GM19240 (cell line): ENCODE results near the gene CDH4.

ENCODE experiments used
- DNase-seq: peaks from one replicate; pipeline ENCODE4 v3.0.0; 2011; ENCODE audit warnings: low spot score; ENCODE audit not compliant: insufficient read length

The CDH4 gene

DNA sequence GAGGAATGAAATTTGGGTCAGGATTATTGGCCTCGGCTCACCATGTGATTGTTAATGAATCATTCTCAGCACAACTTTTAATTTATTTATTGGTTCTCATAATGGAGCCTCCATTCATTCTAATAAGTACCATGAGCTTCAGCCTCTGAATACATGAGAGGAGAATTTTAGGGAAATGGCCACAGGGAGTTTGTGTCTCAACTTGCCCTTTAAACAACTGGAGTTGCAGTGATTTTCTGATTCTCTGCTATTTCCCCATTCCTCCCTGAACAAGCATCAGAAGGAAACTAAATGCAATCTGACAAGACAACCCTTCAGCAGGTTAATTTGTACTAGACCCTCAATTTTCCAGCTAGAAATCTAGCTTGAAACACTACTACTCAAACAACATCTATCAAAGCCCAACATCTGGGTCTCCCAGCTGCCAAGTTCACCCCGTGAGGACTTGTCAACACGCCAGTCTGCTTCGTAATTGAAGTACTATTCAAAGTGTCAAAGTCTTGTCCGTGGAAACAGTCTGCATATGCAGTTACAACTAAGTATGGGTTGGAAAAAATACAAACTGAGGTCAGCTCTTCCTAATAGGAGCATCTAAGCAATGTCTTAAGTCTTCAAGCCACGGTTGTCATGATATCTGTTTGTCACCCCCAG, 235.4 kb downstream of the CDH4 start:
- DNase-seq: no peak

DNA sequence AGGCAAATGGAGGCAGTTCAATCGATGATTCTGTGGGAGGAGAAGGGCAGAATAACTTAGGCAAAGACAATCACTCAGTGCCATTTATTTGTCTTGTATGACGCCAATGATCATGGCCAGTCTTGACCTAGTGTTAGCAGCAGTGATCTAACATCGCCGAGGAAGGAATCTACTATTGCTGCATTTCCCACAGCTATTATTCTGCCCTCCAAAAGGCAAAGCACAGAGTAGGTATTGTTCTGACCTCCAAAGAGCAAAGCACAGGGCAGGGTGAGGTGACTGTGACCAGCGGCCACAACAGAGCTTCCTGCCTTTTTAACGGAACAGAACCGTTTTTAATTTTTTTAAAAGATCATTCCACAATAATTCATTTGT, 235.9 kb downstream of the CDH4 start:
- DNase-seq: no peak

DNA sequence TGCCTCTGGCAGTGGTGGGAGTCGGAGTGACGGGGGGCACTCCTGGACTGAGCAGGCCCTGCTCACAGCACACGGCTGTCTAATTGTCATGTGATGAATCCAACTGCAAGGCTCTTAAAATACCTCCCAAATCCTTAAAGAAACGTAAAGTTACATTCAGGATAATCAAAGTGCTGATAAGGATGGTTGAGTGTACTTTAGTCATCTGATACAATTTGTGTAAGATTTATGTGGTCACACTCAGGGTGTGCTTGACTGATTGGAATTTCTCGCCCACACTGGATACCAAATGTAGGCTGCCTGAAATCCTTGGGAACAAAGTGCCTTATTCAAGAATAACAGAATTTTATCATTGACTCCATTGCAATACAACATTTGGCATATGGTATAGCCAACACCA, 238.7 kb downstream of the CDH4 start:
- DNase-seq: no peak

DNA sequence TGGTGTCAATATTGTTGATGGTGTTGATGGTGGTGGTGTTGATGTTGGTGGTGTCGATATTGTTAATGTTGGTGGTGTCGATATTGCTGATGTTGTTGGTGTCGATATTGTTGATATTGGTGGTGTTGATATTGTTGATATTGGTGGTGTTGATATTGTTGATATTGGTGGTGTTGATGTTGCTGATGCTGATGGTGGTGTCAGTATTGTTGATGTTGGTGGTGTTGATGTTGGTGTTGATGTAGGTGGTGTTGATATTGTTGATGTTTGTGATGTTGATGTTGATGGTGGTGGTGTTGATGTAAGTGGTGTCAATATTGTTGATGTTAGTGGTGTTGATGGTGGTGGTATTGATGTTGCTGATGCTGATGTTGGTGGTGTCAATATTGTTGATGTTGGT, 240.0 kb downstream of the CDH4 start:
- no peak for DNase-seq

DNA sequence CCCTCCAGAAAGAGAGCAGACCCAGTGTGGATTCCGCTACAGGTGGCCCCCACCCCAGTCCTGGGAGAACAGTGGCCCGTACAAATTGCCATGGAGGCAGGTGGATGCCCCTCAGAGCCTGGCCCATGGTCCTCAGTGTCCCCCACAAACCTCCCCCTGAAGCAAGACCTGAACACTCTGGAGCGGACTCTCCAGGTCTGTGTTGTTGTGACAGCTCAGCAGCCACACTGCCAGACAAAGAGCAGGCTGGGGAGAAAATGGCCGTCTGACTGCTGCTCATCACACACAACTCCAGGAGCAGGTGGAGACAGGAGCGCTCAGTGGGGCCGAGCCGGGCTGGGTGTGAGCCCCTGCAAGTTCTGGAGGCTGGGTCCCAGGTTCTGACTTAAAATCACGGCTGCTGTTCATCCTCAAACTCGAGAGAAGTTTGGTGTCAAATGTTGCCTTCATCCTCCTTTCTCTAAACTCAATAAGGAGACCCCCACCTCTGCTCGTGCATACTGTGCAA, 241.8 kb downstream of the CDH4 start:
- no peak for DNase-seq

GRCh38 chr20:61494763-61495575, 242.9 kb downstream of the CDH4 start:
- no peak for DNase-seq

- DNase-seq: no peak
These were observed 245.1 kb downstream of the CDH4 start for GRCh38 chr20:61497029-61497627.

DNA sequence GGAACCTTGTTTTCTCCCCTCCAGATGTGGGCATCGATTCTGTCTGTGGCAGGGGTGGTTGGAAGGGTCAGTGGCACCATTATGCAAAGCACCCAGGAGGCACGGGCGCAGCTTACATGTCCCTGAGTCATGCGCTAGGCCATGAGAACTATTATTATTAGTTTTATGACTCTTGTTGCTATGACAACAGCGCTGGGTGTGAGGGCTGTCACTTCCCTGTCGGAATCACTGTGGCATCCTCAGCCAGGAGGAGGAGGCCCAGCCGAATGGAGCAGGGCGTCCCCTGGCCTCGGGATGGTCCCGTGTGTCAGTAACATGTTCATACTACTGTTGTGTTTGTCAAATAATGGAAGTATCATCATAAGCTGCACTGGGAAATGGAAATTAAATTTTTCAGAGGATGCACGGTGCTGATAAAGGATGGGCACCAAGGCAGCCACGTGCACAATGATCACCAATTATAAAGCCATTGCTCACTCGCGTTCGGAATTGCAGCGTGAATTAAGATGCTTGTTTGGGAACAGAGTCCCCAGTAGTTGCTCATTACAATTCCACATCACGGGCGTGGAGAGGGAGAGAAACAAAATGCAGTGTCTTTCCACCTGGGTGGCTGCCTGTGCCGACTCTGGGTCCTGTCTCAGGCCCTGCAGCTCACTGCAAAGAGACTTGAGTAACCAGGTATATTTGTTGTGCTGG, 247.9 kb downstream of the CDH4 start:
- DNase-seq: no peak

DNA sequence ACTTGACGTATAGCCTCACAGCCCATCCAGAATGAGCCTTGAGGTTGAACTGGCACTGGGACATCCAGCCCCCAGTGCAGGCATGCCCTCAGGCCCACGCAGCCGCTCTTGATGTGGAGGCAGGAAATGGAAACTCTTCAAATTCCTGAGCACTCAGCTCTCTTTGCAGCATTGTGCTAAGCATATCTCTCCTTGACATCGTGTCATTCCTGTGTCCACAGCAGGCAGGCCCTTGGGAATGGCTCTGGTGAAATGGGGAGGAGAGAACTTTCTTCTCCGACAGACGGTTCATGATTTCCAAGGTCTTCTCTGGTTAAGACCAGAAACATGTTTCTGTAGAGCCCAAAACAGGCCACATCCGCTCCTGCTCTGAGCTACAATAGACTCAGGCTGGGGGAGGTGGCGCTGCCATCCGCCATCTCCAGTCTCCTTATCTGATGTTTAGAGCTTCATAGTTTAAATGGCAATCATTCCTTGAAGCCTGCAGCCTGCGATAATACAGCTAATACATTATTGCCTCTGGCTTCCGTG, 248.8 kb downstream of the CDH4 start:
- DNase-seq: no peak

DNA sequence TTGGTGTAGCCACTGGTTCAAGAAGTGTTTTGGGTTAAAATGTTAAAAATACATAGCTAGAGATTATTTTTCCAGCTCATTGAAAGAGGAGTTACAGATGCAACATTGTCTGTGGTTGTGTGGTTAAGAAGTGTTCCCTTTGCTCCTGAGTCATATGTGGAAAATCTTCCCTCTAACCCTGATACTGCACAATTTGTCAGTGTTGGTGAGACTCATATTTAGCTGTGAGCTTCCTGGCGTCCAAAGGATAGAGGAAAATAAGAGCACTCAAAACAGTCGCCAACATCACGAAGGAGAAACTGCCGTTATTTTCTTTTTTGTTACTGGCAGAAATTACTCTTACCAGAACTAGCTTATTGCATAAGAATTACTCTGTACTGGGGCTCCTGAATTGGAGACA, 250.4 kb downstream of the CDH4 start:
- DNase-seq: no peak

- no peak for DNase-seq
These were observed 251.0 kb downstream of the CDH4 start for GRCh38 chr20:61503106-61503505.

GRCh38 chr20:61505508-61505907, 253.4 kb downstream of the CDH4 start:
- DNase-seq: no peak

- no peak for DNase-seq
These were observed 255.7 kb downstream of the CDH4 start for GRCh38 chr20:61507778-61508177.

DNA sequence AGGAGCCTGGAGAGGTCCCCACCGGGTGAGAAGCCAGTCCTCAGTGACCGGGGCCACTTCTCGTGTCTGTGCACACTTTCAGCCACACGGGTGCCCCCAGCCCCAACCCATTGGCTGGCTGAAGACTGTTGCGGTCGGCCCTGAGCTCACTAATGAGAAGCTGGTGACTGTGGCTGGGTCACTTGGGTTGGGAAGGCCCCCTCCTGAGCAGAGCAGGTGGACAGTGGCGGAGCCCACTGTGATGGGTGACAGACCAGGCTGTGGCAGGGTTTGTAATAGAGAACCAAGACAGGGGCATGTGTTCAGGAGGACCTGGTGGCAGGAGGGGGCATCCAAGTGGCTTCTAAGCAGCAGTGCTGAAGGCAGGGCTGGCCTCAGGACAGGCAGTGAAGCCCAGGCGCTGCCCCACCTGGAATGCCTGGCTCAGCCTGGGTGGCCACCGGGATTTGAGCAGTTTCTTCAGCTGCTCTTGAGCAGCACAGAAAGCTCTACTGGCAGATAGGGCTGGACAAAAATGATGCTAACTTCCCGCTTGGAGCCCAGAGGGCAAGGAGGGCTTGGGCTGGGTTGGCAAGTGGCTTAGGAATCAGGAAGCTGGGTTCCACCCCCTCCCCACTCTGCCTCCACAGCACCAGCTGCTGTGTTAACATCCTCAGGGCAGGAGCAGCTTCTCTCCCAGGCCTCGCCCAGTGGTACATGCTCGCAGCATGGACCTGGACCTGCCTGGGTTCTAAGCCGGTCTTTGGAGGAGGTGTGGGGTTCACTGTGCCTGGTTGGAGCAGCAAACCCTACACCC, 256.4 kb downstream of the CDH4 start:
- DNase-seq: no peak

DNA sequence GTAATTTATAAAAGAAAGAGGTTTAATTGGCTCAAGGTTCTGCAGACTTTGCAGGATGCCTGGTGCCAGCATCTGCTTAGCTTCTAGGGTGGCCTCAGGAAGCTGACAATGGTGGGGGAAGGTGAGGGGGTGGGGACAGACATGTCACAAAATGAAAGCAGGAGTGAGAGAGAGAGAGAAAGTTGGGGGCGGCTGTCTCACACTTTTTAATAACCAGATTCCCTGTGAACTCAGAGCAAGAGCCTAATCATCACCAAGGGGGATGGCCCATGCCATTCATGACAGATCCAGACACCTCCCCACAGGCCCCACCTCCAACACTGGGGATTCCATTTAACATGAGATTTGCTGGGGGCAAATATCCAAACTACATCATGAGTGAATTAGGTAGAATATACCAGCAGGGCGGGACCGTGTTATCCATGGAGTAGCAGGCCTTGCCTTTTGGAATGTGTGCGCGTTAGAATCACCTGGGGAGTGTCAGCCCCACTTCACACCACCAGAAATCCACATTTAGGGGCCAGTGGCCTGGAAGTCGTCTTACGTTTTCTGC, 258.8 kb downstream of the CDH4 start:
- no peak for DNase-seq

- DNase-seq: no peak
These were observed 260.4 kb downstream of the CDH4 start for GRCh38 chr20:61512475-61512874.

GRCh38 chr20:61513124-61514017, 261.3 kb downstream of the CDH4 start:
- DNase-seq: no peak

- DNase-seq: no peak
These were observed 261.9 kb downstream of the CDH4 start for GRCh38 chr20:61514018-61514365.

- no peak for DNase-seq
These were observed 262.3 kb downstream of the CDH4 start for GRCh38 chr20:61514396-61514795.
